Tibial nerve (tissue), 4 donors: Measurements from ENCODE around the gene ENDOV. TPM values are rescaled to one million over a fixed set of nuclear protein-coding genes. Genes with fewer than 3 reads are reported as not detected.

ENCODE experiments used
- DNase-seq, 2 donors: peaks; one replicate each; pipeline ENCODE4 v3.0.0-alpha.2; 2019; ENCODE audit warnings: low spot score in 2 of 2
- H3K27ac ChIP-seq, 4 donors: fragments of 200-600 bp; sonication (generic) in 3 of 4; one replicate each; pipeline ENCODE4 v1.5.1; 2017 to 2019; ENCODE audit warnings: mild to moderate bottlenecking in 1 of 4
- H3K27me3 ChIP-seq, 2 donors: fragments of 200-600 bp; sonication (generic) in 1 of 2; one replicate each; pipeline versions ENCODE4 v1.5.1 to v1.6.0; 2017 to 2019
- H3K36me3 ChIP-seq, 3 donors: fragments of 200-600 bp; sonication (generic); one replicate each; pipeline ENCODE4 v1.5.1; 2018 to 2019
- H3K4me1 ChIP-seq, 4 donors: fragments of 200-600 bp; sonication (generic) in 3 of 4; one replicate each; pipeline ENCODE4 v1.5.1; 2017 to 2019
- H3K4me3 ChIP-seq, 4 donors: fragments of 200-600 bp; sonication (generic) in 3 of 4; one replicate each; pipeline ENCODE4 v1.5.1; 2017 to 2019; ENCODE audit warnings: mild to moderate bottlenecking in 1 of 4, moderate library complexity in 1 of 4
- H3K9me3 ChIP-seq, 4 donors: fragments of 200-600 bp; sonication (generic) in 3 of 4; one replicate each; pipeline ENCODE4 v1.5.1; 2017 to 2019
- EP300 ChIP-seq, 2 donors: sonication (generic); formaldehyde crosslinking; IDR thresholded peaks; one replicate each; pipeline ENCODE4 v1.6.1; 2017; ENCODE audit warnings: antibody characterized with exemption in 2 of 2, mild to moderate bottlenecking in 1 of 2
- POLR2A ChIP-seq, 2 donors: fragments of 450-650 bp; IDR thresholded peaks; one replicate each; pipeline ENCODE4 v1.6.1; 2017; ENCODE audit warnings: antibody characterized with exemption in 2 of 2, mild to moderate bottlenecking in 2 of 2, moderate library complexity in 2 of 2
- WGBS, 2 donors: methylation state at CpG; one replicate each; pipeline ENCODE4 v1.1.5; 2018; 5-methylcytosine and 5-hydroxymethylcytosine counted together
- total RNA-seq, 4 donors: library from RNA; depleted of rRNA; stranded (reverse); fragments of >200 nt; gene quantifications; one replicate each; pipeline ENCODE4 v1.1.0, GENCODE V29; 2016
- TF ChIP-seq, protein P1 (sequence below), 5 experiments: fragments of 200-600 bp in 3 of 5; fragments of 450-650 bp in 2 of 5; sonication (generic) in 3 of 5; IDR thresholded peaks; one replicate each; pipeline ENCODE4 v1.5.1; 2016 to 2019; ENCODE audit warnings: antibody characterized with exemption in 5 of 5, mild to moderate bottlenecking in 3 of 5, moderate library complexity in 2 of 5

ENDOV gene
- total RNA-seq, result 10 to 100 TPM in 3 of 4 donors, 1 to 10 TPM in 1; 9.8 to 30.3 (median 16.6) TPM

DNA sequence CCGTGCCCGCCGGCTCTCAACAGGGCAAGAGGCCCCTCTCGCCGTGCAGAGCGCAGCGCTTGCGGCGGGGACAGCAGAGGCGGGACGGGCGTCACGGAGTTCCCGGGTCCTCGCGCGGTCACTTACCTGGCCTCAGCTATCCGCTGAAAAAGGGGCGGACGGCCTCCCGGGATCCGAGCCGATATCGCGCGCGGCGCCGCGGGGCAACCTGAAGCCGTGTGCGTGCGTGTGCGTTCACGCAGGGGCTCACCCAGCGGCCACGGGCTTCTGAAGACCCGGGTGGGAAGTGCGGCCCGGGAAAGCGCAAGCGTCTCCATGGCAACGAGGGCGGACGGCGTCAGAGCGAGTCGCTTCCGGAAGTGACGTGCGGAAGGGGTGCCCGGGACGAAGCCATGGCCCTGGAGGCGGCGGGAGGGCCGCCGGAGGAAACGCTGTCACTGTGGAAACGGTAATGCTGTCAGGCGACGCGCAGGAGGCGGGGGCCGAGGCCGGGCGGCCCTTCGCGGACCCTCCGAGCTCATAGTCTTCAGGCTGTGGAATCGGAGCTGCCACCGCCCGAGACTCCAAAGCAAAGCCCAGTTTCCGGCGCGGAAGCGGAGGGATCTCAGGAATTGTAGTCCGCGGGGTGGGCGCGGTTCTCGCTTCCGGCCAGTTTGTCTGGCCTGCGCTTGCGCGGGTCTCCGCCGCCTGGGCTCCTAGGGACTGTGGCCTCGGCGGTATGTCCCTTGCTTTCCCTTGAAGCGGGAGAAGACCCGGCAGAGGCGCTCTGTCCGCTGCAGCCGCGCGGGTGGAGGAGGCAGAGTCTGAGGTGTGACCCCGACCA is at the start of gene ENDOV:
ENDOV (plus strand) TSS at position 365 of the 823 bp plus-strand sequence; CDS start at position 393, 28 bp downstream.
- Histone ChIP-seq H3K4me1 (peaks cover 0 to 36% (median 14%) of the 10 kb centered on the region in 4 donors), H3K36me3 (peaks cover 0 to 30% (median 0%) of the 10 kb centered on the region in 3 donors), H3K4me3 (peak within 1 kb of the TSS; percentile 68 to 90 (median 84)), H3K9me3 (no peaks in the 10 kb centered on the region), H3K27me3 (no peaks in the 10 kb centered on the region), H3K27ac (peak within 1 kb of the TSS; percentile 91 to 97 (median 94))
- TF ChIP-seq EP300 (IDR thresholded peaks at IDR 0.05) (peak; percentile 91 to 96), POLR2A (IDR thresholded peaks at IDR 0.05) (peak in 1 of 2 donors; percentile 35)
- TF ChIP-seq, protein P1, sequence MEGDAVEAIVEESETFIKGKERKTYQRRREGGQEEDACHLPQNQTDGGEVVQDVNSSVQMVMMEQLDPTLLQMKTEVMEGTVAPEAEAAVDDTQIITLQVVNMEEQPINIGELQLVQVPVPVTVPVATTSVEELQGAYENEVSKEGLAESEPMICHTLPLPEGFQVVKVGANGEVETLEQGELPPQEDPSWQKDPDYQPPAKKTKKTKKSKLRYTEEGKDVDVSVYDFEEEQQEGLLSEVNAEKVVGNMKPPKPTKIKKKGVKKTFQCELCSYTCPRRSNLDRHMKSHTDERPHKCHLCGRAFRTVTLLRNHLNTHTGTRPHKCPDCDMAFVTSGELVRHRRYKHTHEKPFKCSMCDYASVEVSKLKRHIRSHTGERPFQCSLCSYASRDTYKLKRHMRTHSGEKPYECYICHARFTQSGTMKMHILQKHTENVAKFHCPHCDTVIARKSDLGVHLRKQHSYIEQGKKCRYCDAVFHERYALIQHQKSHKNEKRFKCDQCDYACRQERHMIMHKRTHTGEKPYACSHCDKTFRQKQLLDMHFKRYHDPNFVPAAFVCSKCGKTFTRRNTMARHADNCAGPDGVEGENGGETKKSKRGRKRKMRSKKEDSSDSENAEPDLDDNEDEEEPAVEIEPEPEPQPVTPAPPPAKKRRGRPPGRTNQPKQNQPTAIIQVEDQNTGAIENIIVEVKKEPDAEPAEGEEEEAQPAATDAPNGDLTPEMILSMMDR (IDR thresholded peaks at IDR 0.05), result peak in 1 of 5 experiments; percentile 52
- WGBS, 2 donors, result 0 to 3% methylated on average over 6 to 97 of the region's 97 CpGs
- DNase-seq, result peak; percentile 86 to 91

DNA sequence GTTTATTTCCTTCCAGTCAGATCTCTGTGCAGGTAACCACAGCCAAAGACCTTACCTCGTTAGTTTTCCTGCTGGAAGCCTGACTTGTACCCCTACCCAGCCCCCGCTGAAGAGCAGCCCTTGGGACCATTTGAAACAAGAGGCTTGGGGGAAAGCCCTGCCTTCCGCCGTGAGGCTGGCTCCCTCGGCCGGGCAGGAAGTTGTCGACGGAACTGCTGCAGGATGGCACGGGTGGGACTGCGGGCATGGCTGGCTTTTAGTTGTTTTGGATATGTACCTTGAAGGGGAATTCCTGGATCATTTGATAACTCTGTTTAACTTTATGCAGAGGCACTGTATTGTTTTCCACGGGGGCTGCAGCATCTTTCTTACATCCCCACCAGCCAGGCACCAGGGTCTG is 49.0 kb upstream of the ENDOV start:
- 88 to 90% methylated on average over 11 of the region's 11 CpGs for WGBS, 2 donors
- no peak for DNase-seq
- peaks cover 16 to 94% (median 36%) of the 10 kb centered on the region in 3 donors for H3K36me3 ChIP-seq
- peaks cover 0 to 21% (median 0%) of the 10 kb centered on the region in 4 donors for H3K4me1 ChIP-seq
- H3K27me3 ChIP-seq, result no peaks in the 10 kb centered on the region
- TF ChIP-seq POLR2A (IDR thresholded peaks at IDR 0.05), result no peak
- TF ChIP-seq, protein P1 (IDR thresholded peaks at IDR 0.05), result no peak
- TF ChIP-seq EP300 (IDR thresholded peaks at IDR 0.05), result no peak
- no peak overlapping the region for H3K4me3 ChIP-seq
- no peaks in the 10 kb centered on the region for H3K9me3 ChIP-seq
- H3K27ac ChIP-seq, result no peak overlapping the region

DNA sequence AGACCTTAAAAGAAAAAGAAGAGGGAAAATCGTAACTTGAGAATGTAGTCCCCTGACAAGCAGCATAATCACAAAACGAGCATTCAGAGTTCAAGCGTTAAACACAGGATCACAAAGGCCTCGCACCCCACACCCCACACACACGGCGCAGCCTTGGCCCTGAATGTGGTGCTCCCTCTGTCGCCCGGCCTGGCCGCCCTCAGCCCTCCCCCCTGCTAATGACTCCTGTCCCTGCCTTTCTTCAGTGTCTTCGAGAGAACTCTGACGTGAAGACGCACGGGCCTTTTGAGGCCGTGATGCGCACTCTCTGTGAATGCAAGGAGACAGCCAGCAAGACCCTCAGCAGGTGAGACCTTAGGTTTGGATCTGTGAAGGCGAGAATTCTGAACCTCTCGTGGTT is 47.5 kb upstream of the ENDOV start:
- H3K9me3 ChIP-seq, result no peaks in the 10 kb centered on the region
- DNase-seq, result no peak
- TF ChIP-seq POLR2A (IDR thresholded peaks at IDR 0.05) (no peak), EP300 (IDR thresholded peaks at IDR 0.05) (no peak)
- TF ChIP-seq, protein P1 (IDR thresholded peaks at IDR 0.05), result no peak
- peaks cover 16 to 98% (median 29%) of the 10 kb centered on the region in 3 donors for H3K36me3 ChIP-seq
- no peak overlapping the region for H3K27ac ChIP-seq
- H3K27me3 ChIP-seq, result no peaks in the 10 kb centered on the region
- no peak overlapping the region for H3K4me3 ChIP-seq
- 70 to 72% methylated on average over 17 of the region's 17 CpGs for WGBS, 2 donors
- H3K4me1 ChIP-seq, result peaks cover 0 to 14% (median 0%) of the 10 kb centered on the region in 4 donors

GRCh38 chr17:80371196-80371595 is 43.8 kb upstream of the ENDOV start:
- Histone ChIP-seq H3K27ac (no peak overlapping the region), H3K27me3 (no peaks in the 10 kb centered on the region), H3K4me3 (no peak overlapping the region), H3K36me3 (peaks cover 4 to 100% (median 24%) of the 10 kb centered on the region in 3 donors), H3K9me3 (no peaks in the 10 kb centered on the region), H3K4me1 (no peaks in the 10 kb centered on the region)
- TF ChIP-seq, protein P1 (IDR thresholded peaks at IDR 0.05), result no peak
- TF ChIP-seq EP300 (IDR thresholded peaks at IDR 0.05), result no peak
- 91 to 92% methylated on average over 5 of the region's 5 CpGs for WGBS, 2 donors
- DNase-seq, result no peak

DNA sequence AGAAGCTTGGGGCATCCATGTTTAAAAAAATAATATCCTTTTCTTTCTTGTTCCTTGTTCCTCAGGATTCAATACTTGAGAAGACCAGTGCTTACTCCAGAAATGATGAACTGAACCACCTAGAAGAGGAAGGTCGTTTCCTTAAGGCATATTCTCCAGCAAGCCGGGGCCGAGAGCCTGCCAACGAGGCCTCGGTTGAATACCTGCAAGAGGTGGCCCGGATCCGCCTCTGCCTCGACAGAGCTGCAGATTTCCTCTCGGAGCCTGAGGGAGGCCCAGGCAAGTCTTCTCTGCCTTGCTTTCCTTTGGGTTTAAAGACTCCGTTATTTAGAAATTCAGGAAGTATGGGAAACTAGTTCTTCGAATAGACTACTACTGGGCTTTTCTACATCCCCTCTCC is 42.5 kb upstream of the ENDOV start:
- Histone ChIP-seq H3K4me1 (no peaks in the 10 kb centered on the region), H3K9me3 (no peaks in the 10 kb centered on the region), H3K36me3 (peaks cover 4 to 100% (median 32%) of the 10 kb centered on the region in 3 donors), H3K4me3 (no peak overlapping the region), H3K27ac (no peak overlapping the region), H3K27me3 (no peaks in the 10 kb centered on the region)
- TF ChIP-seq POLR2A (IDR thresholded peaks at IDR 0.05) (no peak), EP300 (IDR thresholded peaks at IDR 0.05) (no peak)
- TF ChIP-seq, protein P1 (IDR thresholded peaks at IDR 0.05), result no peak
- no peak for DNase-seq
- 89 to 91% methylated on average over 11 of the region's 11 CpGs for WGBS, 2 donors
